Measurements from ENCODE around the gene VPS13D.
"Not testable (repeated sequence)": the region's sequence is repeated elsewhere in the genome, so short reads cannot be mapped to it uniquely, and the experiment has no call there.

Gene VPS13D

GRCh38 chr1:12457771-12458170 is 227.9 kb downstream of the VPS13D start:
- TF ChIP-seq GATA1 (IDR thresholded peaks at IDR 0.05; ENCODE audit: low read depth, low read length) (no peak), POLR2A (IDR thresholded peaks at IDR 0.05; ENCODE audit: low read length) (no peak)
- no peak for DNase-seq

GRCh38 chr1:12458571-12458970 is 228.7 kb downstream of the VPS13D start:
- no peak for DNase-seq

GRCh38 chr1:12460121-12460520 is 230.3 kb downstream of the VPS13D start:
- no peak for TF ChIP-seq POLR2A (IDR thresholded peaks at IDR 0.05; ENCODE audit: low read length)
- TF ChIP-seq GATA1 (IDR thresholded peaks at IDR 0.05; ENCODE audit: low read depth, low read length), result no peak
- DNase-seq, result no peak

More at GRCh38 chr1:12458571-12458970, 228.7 kb downstream of the VPS13D start:
- TF ChIP-seq GATA1 (IDR thresholded peaks at IDR 0.05; ENCODE audit: low read depth, low read length) (no peak), POLR2A (IDR thresholded peaks at IDR 0.05; ENCODE audit: low read length) (no peak)

- no peak for TF ChIP-seq GATA1 (IDR thresholded peaks at IDR 0.05; ENCODE audit: low read depth, low read length)
- no peak for TF ChIP-seq POLR2A (IDR thresholded peaks at IDR 0.05; ENCODE audit: low read length)
- DNase-seq, result peak; percentile 14 to 41
Measured at GRCh38 chr1:12460911-12461621, 231.2 kb downstream of the VPS13D start.

- no peak for TF ChIP-seq GATA1 (IDR thresholded peaks at IDR 0.05; ENCODE audit: low read depth, low read length)
- no peak for TF ChIP-seq POLR2A (IDR thresholded peaks at IDR 0.05; ENCODE audit: low read length)
- no peak for DNase-seq
Measured at GRCh38 chr1:12461754-12462153, 231.9 kb downstream of the VPS13D start.

- TF ChIP-seq POLR2A (IDR thresholded peaks at IDR 0.05; ENCODE audit: low read length) (no peak), GATA1 (IDR thresholded peaks at IDR 0.05; ENCODE audit: low read depth, low read length) (no peak)
- peak; percentile 10 to 41 for DNase-seq
Measured at GRCh38 chr1:12462586-12462985, 232.8 kb downstream of the VPS13D start.

GRCh38 chr1:12464045-12464461 is 234.2 kb downstream of the VPS13D start:
- DNase-seq, result no peak
- TF ChIP-seq POLR2A (IDR thresholded peaks at IDR 0.05; ENCODE audit: low read length) (no peak), GATA1 (IDR thresholded peaks at IDR 0.05; ENCODE audit: low read depth, low read length) (no peak)

GRCh38 chr1:12464598-12465056 is 234.8 kb downstream of the VPS13D start:
- TF ChIP-seq GATA1 (IDR thresholded peaks at IDR 0.05; ENCODE audit: low read depth, low read length), result no peak
- TF ChIP-seq POLR2A (IDR thresholded peaks at IDR 0.05; ENCODE audit: low read length), result no peak
- no peak for DNase-seq

GRCh38 chr1:12465126-12465525 is 235.3 kb downstream of the VPS13D start:
- no peak for DNase-seq

GRCh38 chr1:12466816-12467215 is 237.0 kb downstream of the VPS13D start:
- no peak for TF ChIP-seq GATA1 (IDR thresholded peaks at IDR 0.05; ENCODE audit: low read depth, low read length)
- TF ChIP-seq POLR2A (IDR thresholded peaks at IDR 0.05; ENCODE audit: low read length), result no peak

More at GRCh38 chr1:12465126-12465525, 235.3 kb downstream of the VPS13D start:
- TF ChIP-seq POLR2A (IDR thresholded peaks at IDR 0.05; ENCODE audit: low read length), result no peak
- no peak for TF ChIP-seq GATA1 (IDR thresholded peaks at IDR 0.05; ENCODE audit: low read depth, low read length)

GRCh38 chr1:12467570-12468286 is 237.9 kb downstream of the VPS13D start:
- TF ChIP-seq POLR2A (IDR thresholded peaks at IDR 0.05; ENCODE audit: low read length), result no peak
- no peak for TF ChIP-seq GATA1 (IDR thresholded peaks at IDR 0.05; ENCODE audit: low read depth, low read length)
- DNase-seq, result no peak

More at GRCh38 chr1:12466816-12467215, 237.0 kb downstream of the VPS13D start:
- DNase-seq, result no peak

GRCh38 chr1:12468323-12468722 is 238.5 kb downstream of the VPS13D start:
- TF ChIP-seq POLR2A (IDR thresholded peaks at IDR 0.05; ENCODE audit: low read length) (no peak), GATA1 (IDR thresholded peaks at IDR 0.05; ENCODE audit: low read depth, low read length) (no peak)
- DNase-seq, result no peak

GRCh38 chr1:12469493-12469892 is 239.7 kb downstream of the VPS13D start:
- DNase-seq, result no peak
- no peak for TF ChIP-seq GATA1 (IDR thresholded peaks at IDR 0.05; ENCODE audit: low read depth, low read length)
- no peak for TF ChIP-seq POLR2A (IDR thresholded peaks at IDR 0.05; ENCODE audit: low read length)

- no peak for DNase-seq
- TF ChIP-seq POLR2A (IDR thresholded peaks at IDR 0.05; ENCODE audit: low read length) (no peak), GATA1 (IDR thresholded peaks at IDR 0.05; ENCODE audit: low read depth, low read length) (no peak)
Measured at GRCh38 chr1:12469990-12470389, 240.2 kb downstream of the VPS13D start.

- DNase-seq, result not testable (repeated sequence)
Measured at GRCh38 chr1:12470916-12471315, 241.1 kb downstream of the VPS13D start.

Measured in erythroblast (primary cell).